GM18505 (cell line): ENCODE measurements around the gene ADAM23.

Experiments used
- ATAC-seq: cut with Tn5 transposase; IDR thresholded peaks from one replicate; pipeline ENCODE4 v1.9.1; 2021; ENCODE audit not compliant: unreplicated experiment
- POLR2A ChIP-seq: IDR thresholded peaks from 4 replicates; pipeline ENCODE4 v1.6.1; 2011; ENCODE audit warnings: borderline replicate concordance; ENCODE audit not compliant: insufficient read depth, insufficient read length; ENCODE audit errors: extremely low read depth

The ADAM23 gene

DNA sequence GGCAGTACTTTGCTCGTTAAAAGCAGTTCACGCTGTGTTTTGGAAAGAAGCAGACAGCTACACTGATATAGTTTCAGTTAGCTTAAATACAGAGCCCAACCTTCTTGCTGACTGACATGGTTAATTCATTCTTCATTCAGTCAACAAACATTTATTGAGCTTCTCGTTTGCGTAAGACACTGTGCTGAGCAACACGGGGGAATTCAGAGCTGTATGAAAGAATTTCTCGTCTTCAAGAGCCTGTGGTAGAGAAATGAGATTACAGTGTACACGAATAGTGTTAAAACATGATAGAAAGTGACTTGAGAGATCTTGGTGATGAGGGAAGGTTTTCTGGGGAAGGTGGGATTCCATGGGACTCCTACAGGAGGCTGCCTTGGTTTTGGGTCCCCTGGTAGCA lies 44.7 kb downstream of the ADAM23 start:
- TF ChIP-seq POLR2A = no peak
- ATAC-seq = no peak

DNA sequence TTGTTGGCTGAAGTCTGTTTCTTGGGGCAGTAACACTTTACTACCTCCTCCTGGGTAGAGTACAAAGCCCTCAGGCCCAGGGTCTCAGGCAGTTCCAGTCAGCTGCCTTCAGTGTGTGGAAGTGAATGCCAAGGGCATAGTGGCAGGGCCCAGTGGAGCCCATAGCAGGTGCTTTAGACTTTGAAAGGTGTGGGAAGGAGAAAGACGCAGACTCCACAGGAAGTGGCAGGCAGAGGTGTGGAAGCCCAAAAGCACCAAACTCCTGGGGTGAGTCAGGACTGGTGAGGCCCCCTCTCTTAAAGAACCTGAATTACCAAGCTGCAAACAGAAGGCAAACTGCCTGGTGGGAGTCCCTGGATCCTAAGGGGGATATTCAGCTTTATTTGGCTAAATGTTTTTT lies 45.3 kb downstream of the ADAM23 start:
- ATAC-seq = no peak
- no peak for TF ChIP-seq POLR2A

DNA sequence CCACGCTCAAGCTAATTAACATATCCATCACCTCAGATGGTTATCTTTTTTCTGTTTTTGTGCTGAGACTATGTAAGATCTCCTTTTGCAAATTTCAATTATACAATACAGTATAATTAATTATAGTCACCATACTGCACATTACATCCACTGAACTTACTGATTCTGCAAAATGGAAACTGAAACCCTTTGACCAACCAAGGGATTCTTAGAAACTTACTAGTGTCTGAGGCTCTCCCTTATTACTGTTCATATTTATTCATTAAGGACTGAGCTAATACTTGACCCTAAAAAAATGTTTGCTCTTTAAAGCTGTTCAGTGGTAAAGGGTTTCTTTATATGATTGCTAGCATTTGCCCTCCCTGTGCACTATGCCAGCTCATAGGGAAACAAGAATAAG lies 50.7 kb downstream of the ADAM23 start:
- no peak for TF ChIP-seq POLR2A
- no peak for ATAC-seq

DNA sequence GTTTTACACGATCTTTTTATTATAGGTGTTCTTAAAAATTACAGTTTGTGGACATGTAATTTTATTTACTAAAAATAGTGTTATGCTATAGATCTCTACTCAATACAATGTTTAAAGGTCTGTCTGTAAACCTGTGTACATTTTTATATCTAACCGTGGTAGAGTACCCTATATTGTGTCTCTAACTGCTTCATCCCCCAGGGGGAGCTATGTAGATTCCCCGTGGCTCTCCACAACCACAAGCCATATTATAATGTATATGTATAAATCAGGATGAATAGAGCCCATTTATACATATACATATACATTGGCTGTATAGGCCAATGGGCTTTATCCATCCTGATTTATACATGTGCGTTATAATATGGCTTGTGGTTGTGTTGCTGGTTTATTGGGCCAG lies 59.4 kb downstream of the ADAM23 start:
- ATAC-seq = no peak
- TF ChIP-seq POLR2A = no peak

DNA sequence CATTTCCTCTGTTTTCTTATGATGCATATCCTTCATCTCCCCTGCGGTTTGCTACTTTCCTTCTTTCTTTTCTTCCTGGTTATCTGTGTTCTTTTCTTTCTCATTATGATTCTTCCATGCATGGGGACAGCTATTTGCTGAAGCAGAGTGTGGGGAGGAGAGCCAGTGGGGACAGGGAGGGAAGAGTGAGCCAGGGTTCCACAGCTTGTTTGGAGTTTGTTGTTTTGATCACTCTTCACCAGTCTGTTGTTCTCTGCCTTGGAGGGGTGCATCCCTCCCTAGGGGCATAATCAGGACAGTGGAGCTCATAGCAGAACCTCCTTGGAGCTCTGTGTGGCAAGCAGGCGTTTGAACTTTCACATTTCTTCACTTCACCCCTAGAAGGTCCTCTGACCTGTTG lies 68.0 kb downstream of the ADAM23 start:
- TF ChIP-seq POLR2A = no peak
- no peak for ATAC-seq

DNA sequence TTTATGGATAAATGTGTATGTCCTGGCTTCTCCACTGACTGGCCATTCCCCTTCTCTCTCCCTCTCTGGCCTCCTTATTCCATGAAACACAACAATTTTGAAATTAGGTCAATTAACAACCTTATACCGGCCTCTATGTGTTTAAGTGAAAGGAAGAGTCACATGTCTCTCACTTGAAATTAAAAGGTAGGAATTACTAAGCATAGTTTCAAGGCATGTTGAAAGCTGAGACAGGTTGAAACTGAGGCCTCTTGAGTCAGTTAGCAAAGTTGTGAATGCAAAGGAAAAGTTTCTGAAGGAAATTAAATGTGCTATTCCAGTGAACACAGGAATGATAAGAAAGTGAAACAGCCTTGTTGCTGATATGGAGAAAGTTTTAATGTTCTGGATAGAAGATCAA lies 69.7 kb downstream of the ADAM23 start:
- no peak for TF ChIP-seq POLR2A
- no peak for ATAC-seq

DNA sequence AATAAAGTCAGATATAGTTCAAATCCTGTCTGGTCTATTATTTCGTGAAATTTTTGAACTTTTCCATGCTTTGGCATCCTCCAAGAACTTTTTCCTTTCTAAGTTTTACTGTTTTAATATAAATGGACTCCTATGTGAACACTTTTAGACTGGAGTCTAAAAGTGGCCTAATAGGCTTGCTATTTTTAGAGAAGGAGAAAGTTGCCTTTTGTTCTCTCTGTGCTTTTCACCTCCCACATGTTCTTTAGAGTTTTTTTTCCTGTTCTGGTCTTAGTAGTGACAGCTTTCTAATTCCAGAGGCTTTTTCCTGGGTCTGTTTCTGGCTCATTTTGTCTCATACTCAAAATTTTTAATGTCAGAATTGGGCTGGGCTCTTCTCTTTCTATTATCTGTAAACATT lies 72.2 kb downstream of the ADAM23 start:
- no peak for TF ChIP-seq POLR2A
- no peak for ATAC-seq

DNA sequence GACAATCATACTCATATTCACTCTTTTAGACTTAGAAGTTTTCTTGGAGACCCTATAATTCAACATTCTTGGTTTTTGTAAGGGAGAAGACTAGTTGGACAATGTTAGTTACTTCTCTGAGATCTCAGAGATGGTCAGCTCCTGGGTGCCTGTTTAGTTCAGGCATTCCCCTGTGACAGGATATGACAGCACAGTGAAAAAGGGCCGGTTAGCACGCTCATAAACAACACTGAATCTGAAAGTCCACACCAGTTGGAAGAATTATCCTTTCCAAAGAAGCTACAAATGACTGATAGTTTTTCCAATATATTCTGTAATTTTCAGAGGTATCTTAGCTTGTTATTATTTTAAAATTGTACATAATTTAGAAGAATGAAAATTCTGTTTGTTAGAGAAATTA lies 75.7 kb downstream of the ADAM23 start:
- no peak for ATAC-seq

DNA sequence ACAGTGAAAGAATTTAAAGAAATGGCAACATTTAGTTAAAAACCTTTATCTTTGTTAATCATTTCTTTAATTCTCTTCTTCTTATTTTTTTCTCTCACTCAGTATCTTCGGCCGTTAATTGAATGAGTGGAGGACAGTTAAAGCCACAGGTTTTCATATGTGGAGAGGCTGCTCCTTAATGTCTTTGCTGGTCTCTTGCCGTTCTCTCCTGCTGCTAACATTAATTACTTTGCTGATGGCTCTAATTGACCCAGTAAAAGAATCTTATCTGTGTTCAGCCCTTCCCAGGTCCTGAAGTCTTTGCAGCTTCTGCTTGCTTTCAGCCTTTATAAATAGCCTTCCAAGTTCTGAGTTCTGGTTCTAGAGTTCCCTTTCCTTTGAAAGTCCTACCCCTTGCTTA lies 77.1 kb downstream of the ADAM23 start:
- no peak for TF ChIP-seq POLR2A
- no peak for ATAC-seq

More for the DNA sequence above, 75.7 kb downstream of the ADAM23 start:
- no peak for TF ChIP-seq POLR2A

DNA sequence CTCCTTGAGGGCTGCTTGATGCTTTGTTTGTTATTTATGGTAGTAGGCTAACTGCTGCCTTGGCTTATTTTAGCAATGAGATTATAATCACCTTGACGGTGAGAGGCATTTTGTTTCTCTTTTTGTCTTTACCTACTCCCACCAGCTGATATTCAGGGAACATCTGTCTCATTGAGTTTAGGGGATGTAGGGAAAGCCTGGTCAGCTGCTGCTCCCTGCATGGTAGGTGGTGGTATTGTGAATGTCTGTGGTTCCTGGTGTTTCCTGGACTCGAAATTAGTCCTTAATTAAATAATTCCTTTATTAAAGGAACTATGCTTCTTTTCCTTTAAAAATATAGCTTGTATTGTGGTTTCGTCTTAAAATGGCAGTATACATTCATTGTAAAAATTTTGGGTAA lies 77.8 kb downstream of the ADAM23 start:
- TF ChIP-seq POLR2A = no peak
- ATAC-seq = no peak

DNA sequence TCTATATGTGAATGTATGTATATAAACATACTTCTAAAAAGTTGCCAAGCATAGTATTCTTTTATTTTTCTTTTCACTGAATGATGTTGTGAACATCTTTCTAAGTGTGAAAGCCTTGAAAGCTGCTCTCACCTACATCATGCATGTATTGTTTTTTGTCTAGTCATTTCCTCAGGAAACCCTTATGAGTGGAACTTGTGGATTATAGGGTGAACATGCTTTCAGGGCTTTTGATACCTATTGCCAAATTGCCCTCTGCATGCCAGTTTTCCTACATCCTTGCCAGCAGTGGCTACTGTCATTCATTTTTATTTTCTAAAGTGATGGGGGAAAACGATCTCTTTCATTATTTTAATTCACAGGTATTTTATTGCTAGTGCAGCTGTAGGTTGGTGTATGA lies 78.3 kb downstream of the ADAM23 start:
- ATAC-seq = no peak
- no peak for TF ChIP-seq POLR2A

DNA sequence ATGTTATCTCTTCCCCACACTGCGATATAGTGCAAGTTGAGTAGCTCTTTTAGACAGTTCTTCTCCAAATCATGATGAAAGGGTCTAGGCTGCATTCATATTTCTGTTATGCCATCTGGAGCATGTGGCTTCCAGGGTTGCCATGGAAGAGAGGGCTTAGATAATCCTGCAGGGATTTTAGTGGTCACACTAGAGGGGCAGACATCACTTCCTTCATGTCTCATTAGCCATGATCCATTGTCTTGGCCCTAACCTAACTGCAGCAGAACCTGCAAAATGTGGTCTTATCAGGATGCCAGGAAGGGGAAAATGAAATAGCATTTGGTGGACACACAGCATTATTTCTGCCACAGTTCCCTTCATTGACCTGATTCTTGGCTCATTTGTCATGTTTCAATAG lies 83.1 kb downstream of the ADAM23 start:
- ATAC-seq = no peak
- TF ChIP-seq POLR2A = no peak

DNA sequence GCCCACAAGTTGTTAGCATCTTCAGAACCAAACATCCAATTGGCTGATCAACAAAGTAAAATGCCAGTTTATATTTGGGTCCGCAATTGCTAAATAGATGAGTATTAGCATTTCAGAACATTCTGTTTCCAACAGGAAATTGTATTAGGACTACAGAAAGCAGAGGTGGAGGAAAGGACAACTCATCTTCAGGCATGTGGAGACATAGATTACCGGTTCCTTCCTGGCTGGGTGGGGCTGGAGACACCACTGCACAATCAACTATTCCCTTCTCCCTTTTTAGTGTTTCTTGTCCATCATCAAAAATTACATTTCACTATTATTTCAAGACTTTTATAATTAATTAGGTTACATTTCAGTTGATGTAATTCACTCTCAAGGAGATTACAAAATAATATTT lies 83.8 kb downstream of the ADAM23 start:
- no peak for TF ChIP-seq POLR2A
- ATAC-seq = no peak

DNA sequence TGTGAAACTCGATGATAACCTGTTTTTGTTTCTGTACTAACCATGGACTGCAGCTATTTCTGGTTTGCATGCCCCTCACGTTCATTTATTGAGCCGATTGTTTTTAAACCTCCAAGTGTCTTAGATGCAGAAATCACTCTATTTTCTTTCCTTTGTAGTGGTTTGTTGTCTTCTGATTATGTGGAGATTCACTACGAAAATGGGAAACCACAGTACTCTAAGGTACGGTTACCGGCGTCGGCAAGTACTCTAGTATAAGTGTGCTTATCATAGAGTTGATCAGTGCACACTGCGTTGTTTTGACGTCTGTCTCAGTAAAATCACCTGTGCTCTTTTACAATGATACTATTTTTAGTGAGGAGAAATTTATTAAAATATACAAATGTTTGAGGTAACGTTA lies 87.4 kb downstream of the ADAM23 start:
- ATAC-seq = no peak
- TF ChIP-seq POLR2A = no peak

DNA sequence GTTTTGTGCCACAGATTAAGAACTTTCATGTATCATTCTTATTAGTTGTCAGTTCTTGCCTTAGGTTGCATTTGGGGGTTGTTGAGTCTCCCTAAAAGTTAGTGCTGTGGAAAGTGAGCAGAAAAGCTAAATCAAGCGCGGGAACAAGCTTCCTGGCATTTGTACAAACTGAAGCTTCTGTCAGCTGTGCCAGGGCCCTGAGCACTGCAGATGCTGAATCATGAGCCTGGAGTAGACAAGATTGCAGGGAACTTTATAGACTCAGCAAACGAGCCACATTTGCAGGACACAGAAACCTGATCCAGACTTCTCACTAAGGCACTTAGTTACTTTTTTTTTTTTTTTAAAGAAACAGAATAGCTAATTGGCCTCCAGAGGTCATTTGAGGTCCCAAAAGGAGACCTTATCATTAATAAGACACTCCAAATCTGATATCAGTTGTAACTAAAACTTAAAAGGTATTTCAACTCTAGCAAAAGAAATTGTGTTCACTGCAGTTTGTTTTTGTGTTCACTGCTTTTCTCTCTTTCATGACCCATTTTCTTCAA lies 88.7 kb downstream of the ADAM23 start:
- no peak for ATAC-seq
- no peak for TF ChIP-seq POLR2A
